Mesothelial cell of epicardium (in vitro differentiated cells): ENCODE measurements around the gene ADA. TPM values are rescaled to one million over a fixed set of nuclear protein-coding genes. Genes with fewer than 3 reads are reported as not detected.

ENCODE experiments used
- DNase-seq, 2 experiments: peaks; one replicate each; pipeline ENCODE4 v3.0.0; 2021; ENCODE audit warnings: low spot score in 2 of 2; ENCODE audit not compliant: unreplicated experiment in 2 of 2
- H3K27ac Mint-ChIP-seq: 2 replicates; pipeline ENCODE4 v1.8.0; 2021; ENCODE audit warnings: mixed read lengths
- H3K27me3 Mint-ChIP-seq: 2 replicates; pipeline ENCODE4 v1.8.0; 2021; ENCODE audit warnings: low read depth, mixed read lengths
- H3K36me3 Mint-ChIP-seq: 2 replicates; pipeline ENCODE4 v1.8.0; 2021; ENCODE audit warnings: mixed read lengths
- H3K4me1 Mint-ChIP-seq: 2 replicates; pipeline ENCODE4 v1.8.0; 2021; ENCODE audit warnings: mixed read lengths
- H3K4me3 Mint-ChIP-seq: 2 replicates; pipeline ENCODE4 v1.8.0; 2021; ENCODE audit warnings: mild to moderate bottlenecking, moderate library complexity, mixed read lengths
- H3K9me3 Mint-ChIP-seq: 2 replicates; pipeline ENCODE4 v1.8.0; 2021; ENCODE audit warnings: mixed read lengths
- total RNA-seq: library from RNA; stranded (reverse); gene quantifications from 3 replicates; pipeline ENCODE4 v1.2.1, GENCODE V29; 2021
- TF ChIP-seq, protein P1 (sequence below): fragments of 200-600 bp; sonication (generic); IDR thresholded peaks from one replicate; pipeline ENCODE4 v1.5.0; 2021; ENCODE audit warnings: antibody characterized with exemption; ENCODE audit not compliant: unreplicated experiment

Gene ADA
- total RNA-seq, 1 donor from 2014 or later, result 21.7 TPM

DNA sequence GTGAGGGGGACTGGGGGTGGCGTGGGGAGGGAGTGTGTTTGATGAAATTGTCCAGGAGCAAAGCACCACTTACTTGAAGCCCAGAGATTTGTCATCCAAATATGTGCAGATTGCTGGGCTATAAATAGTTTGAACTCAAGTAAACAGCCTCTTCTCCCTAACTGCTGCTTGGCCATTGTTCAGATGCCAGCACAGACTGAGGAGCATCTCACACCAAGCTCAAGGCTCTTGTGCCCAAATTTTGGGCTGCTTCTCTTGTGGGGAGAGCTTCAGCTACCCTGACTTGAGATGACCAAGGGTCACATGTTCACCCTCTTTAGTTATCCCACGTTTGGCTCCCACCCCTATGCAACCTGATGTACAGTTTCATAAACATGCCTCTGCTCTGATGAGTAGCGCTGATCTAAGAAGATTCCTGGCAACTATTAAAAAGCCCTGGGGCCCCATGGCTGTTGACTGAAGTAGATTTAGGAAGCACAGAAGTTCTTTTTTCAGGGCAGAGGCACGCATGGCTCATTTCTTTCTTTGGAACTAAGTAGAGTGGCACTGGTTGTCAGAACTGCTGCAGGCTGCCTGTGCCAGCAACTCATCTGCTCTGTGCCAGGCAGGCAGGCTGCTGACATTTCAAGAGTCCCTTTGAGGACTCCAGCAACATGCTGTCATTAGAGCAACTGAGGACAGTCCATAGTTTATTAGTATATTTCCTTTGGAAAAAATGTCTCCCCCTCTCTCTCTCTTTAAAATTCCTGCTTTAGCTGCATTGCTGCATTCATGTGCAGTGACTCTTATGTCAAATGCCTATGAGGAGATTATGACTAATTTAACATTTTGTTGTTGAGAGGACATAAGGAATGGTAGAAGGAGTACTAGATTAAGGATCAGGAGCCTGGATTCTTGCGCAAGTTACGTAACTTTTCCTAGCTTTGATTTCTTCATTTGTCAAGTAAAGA, 78.7 kb downstream of the ADA start:
- H3K36me3 Mint-ChIP-seq, result no peaks in the 10 kb centered on the region
- H3K4me1 Mint-ChIP-seq, result peaks cover 37% of the 10 kb centered on the region
- no peaks in the 10 kb centered on the region for H3K27me3 Mint-ChIP-seq
- peak overlapping the region; percentile 26 for H3K4me3 Mint-ChIP-seq
- no peak for DNase-seq
- H3K27ac Mint-ChIP-seq, result peak overlapping the region; percentile 97
- TF ChIP-seq, protein P1, sequence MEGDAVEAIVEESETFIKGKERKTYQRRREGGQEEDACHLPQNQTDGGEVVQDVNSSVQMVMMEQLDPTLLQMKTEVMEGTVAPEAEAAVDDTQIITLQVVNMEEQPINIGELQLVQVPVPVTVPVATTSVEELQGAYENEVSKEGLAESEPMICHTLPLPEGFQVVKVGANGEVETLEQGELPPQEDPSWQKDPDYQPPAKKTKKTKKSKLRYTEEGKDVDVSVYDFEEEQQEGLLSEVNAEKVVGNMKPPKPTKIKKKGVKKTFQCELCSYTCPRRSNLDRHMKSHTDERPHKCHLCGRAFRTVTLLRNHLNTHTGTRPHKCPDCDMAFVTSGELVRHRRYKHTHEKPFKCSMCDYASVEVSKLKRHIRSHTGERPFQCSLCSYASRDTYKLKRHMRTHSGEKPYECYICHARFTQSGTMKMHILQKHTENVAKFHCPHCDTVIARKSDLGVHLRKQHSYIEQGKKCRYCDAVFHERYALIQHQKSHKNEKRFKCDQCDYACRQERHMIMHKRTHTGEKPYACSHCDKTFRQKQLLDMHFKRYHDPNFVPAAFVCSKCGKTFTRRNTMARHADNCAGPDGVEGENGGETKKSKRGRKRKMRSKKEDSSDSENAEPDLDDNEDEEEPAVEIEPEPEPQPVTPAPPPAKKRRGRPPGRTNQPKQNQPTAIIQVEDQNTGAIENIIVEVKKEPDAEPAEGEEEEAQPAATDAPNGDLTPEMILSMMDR, result no peak
- H3K9me3 Mint-ChIP-seq, result no peaks in the 10 kb centered on the region

- TF ChIP-seq, protein P1, result no peak
- Mint-ChIP-seq H3K36me3 (no peaks in the 10 kb centered on the region), H3K27ac (peak overlapping the region; percentile 97), H3K27me3 (no peaks in the 10 kb centered on the region), H3K9me3 (no peaks in the 10 kb centered on the region), H3K4me1 (peaks cover 40% of the 10 kb centered on the region), H3K4me3 (no peak overlapping the region)
- DNase-seq, result no peak
These were observed 80.0 kb downstream of the ADA start for GRCh38 chr20:44571362-44571988.

- H3K4me3 Mint-ChIP-seq, result no peak overlapping the region
- no peaks in the 10 kb centered on the region for H3K9me3 Mint-ChIP-seq
- peaks cover 33% of the 10 kb centered on the region for H3K4me1 Mint-ChIP-seq
- H3K27me3 Mint-ChIP-seq, result no peaks in the 10 kb centered on the region
- no peak for DNase-seq
- H3K36me3 Mint-ChIP-seq, result no peaks in the 10 kb centered on the region
- TF ChIP-seq, protein P1, result no peak
- H3K27ac Mint-ChIP-seq, result peak overlapping the region; percentile 58
These were observed 81.1 kb downstream of the ADA start for GRCh38 chr20:44570367-44570766.

Other genes with a start within 250 kb of the ADA start
- 20.5 to 22.5 TPM (median 22.4 TPM) in 3 replicates for gene TTPAL, start 175.8 kb downstream of the ADA start, total RNA-seq
- 42.0 to 45.0 TPM (median 42.9 TPM) in 3 replicates for gene SERINC3, start 129.6 kb downstream of the ADA start, total RNA-seq
- 50.4 to 59.1 TPM (median 51.6 TPM) in 3 replicates for gene PKIG, start 69.1 kb downstream of the ADA start, total RNA-seq
- not detected in 3 replicates for gene CCN5, start 63.7 kb upstream of the ADA start, total RNA-seq
- 0.16 to 0.27 TPM (median 0.20 TPM) in 3 replicates for gene KCNK15, start 94.2 kb upstream of the ADA start, total RNA-seq
- 1.3 to 2.2 TPM (median 1.6 TPM) in 3 replicates for gene RIMS4, start 158.8 kb upstream of the ADA start, total RNA-seq
- 113 to 116 TPM (median 114 TPM) in 3 replicates for gene YWHAB, start 234.0 kb upstream of the ADA start, total RNA-seq